Testis (tissue), 2 donors: Measurements from ENCODE around the gene RFXANK.

Experiments
- POLR2A ChIP-seq: fragments of 450-650 bp; IDR thresholded peaks from one replicate; pipeline ENCODE4 v1.6.1; 2017; ENCODE audit warnings: antibody characterized with exemption, mild to moderate bottlenecking, moderate library complexity
- TF ChIP-seq, protein P1 (sequence below), 3 experiments: fragments of 450-650 bp in 2 of 3; fragments of 200-600 bp in 1 of 3; sonication (generic) in 1 of 3; IDR thresholded peaks; one replicate each; pipeline ENCODE4 v1.5.1; 2016 to 2019; ENCODE audit warnings: antibody characterized with exemption in 3 of 3, mild to moderate bottlenecking in 2 of 3, moderate library complexity in 1 of 3

DNA sequence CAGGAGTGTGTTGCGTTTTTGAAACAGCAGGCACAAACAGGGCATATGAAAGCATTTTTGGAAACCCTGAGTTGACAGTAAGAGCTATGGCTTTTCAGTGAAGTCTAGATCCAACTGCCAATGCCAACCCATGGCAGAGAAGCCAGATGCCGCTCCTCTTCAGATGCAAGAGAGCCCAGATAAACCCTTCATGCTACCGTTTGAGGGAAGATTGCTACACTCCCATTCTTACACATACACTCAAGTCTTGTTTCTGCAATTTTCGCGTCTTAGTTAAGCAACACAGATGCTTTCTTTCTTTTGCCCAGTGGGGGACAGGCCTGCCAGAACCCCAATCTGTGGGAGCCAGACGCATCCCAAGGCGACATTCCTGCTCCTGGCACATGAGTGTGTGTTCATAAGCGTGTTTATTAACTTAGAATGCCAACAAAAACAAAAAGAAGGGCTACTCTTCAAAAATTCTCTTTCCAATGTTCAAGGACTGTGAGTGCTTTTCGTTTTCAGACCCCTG, 10.5 kb upstream of the RFXANK start:
- TF ChIP-seq, protein P1, sequence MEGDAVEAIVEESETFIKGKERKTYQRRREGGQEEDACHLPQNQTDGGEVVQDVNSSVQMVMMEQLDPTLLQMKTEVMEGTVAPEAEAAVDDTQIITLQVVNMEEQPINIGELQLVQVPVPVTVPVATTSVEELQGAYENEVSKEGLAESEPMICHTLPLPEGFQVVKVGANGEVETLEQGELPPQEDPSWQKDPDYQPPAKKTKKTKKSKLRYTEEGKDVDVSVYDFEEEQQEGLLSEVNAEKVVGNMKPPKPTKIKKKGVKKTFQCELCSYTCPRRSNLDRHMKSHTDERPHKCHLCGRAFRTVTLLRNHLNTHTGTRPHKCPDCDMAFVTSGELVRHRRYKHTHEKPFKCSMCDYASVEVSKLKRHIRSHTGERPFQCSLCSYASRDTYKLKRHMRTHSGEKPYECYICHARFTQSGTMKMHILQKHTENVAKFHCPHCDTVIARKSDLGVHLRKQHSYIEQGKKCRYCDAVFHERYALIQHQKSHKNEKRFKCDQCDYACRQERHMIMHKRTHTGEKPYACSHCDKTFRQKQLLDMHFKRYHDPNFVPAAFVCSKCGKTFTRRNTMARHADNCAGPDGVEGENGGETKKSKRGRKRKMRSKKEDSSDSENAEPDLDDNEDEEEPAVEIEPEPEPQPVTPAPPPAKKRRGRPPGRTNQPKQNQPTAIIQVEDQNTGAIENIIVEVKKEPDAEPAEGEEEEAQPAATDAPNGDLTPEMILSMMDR (IDR thresholded peaks at IDR 0.05), result no peak
- TF ChIP-seq POLR2A, result no peak
